GM12892 (cell line): ENCODE data around the gene EVC2.

ENCODE experiments used
- POLR2A ChIP-seq: IDR thresholded peaks from 2 replicates; pipeline ENCODE4 v1.6.1; 2011; ENCODE audit warnings: low read depth, low read length, control low read depth
- POLR2AphosphoS5 ChIP-seq: IDR thresholded peaks from 2 replicates; pipeline ENCODE4 v1.6.1; 2011; ENCODE audit warnings: low read depth, low read length, control low read depth
- TAF1 ChIP-seq: IDR thresholded peaks from 2 replicates; pipeline ENCODE4 v1.6.1; 2011; ENCODE audit warnings: low read depth, mild to moderate bottlenecking, control low read depth, low read length, borderline replicate concordance

DNA sequence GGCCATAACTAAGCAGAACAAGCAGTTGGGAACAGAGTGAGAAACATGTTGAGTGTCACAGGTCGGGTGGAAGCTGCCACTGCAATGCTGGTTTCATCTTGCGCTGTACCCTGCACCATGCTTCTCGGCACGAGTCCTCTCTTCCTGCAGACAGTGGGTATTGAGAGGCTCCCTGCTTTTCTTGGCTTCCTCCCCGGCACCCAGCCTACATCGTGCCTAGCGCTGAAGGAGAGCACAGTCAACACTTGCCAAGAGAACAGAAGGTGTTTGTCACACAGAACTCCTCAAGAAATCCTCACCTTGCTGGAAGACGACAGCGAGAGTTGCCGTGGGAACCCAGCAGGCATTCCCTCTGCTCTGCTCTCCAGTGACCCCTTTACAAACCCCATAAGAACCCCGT lies 53.6 kb downstream of the EVC2 start:
- TF ChIP-seq POLR2AphosphoS5 (no peak), POLR2A (no peak), TAF1 (no peak)
